22Rv1 (cell line): ENCODE data around the gene TMEM143.

Experiments used
- ZFX ChIP-seq: fragments of 450-650 bp; IDR thresholded peaks from 2 replicates; pipeline ENCODE4 v1.6.1; 2017; ENCODE audit warnings: antibody characterized with exemption, borderline replicate concordance
- TF ChIP-seq, protein P1 (sequence below): fragments of 450-650 bp; IDR thresholded peaks from 2 replicates; pipeline ENCODE4 v1.5.1; 2017; ENCODE audit warnings: mild to moderate bottlenecking

DNA sequence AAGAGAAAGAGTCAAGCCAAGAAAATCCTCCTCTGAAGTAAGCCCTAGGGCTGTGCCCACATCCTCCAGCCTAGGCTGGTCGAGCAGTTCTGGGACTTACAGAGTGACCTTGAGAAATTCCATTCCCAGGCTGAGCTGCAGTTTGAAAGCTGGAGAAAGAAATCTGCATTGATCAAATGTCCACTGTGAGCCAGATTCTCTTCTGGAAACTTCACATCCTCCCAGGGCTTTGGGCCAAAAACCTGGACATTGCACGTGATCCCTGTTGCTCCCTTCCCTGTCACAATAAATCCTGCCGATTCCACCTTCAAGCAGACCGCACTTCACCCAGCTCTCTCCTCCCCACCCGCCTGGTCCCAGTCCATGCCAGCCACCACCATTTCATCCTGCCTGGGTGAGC lies 15.7 kb downstream of the TMEM143 start:
- TF ChIP-seq, protein P1, sequence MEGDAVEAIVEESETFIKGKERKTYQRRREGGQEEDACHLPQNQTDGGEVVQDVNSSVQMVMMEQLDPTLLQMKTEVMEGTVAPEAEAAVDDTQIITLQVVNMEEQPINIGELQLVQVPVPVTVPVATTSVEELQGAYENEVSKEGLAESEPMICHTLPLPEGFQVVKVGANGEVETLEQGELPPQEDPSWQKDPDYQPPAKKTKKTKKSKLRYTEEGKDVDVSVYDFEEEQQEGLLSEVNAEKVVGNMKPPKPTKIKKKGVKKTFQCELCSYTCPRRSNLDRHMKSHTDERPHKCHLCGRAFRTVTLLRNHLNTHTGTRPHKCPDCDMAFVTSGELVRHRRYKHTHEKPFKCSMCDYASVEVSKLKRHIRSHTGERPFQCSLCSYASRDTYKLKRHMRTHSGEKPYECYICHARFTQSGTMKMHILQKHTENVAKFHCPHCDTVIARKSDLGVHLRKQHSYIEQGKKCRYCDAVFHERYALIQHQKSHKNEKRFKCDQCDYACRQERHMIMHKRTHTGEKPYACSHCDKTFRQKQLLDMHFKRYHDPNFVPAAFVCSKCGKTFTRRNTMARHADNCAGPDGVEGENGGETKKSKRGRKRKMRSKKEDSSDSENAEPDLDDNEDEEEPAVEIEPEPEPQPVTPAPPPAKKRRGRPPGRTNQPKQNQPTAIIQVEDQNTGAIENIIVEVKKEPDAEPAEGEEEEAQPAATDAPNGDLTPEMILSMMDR, result no peak
- no peak for TF ChIP-seq ZFX
